PC-3 (cell line): Measurements from ENCODE around the gene PPP1R1B. TPM values are rescaled to one million over a fixed set of nuclear protein-coding genes. Genes with fewer than 3 reads are reported as not detected.
A peak's percentile ranks its signal among the peaks of the same experiment; 100 is the strongest.

ENCODE experiments used
- ATAC-seq: fragments of 200-7000 bp; cut with Tn5 transposase; 2 replicates; pipeline ENCODE4 v1.9.1; 2020; ENCODE audit warnings: mild to moderate bottlenecking, moderate library complexity
- BruUV-seq: library from RNA; stranded (reverse); fragments of 400-500 nt; replicated peaks from 2 replicates; lab custom pipeline; 2021; lab: Mats Ljungman, UMichigan
- CTCF ChIA-PET: fragments of 300-600 bp; sonication (Branson Sonifier 250); formaldehyde crosslinking; loops from one replicate; lab custom pipeline; 2022; ENCODE audit warnings: antibody characterized with exemption; lab: Charles Lee
- POLR2A ChIA-PET: fragments of 300-600 bp; sonication (Branson Sonifier 250); formaldehyde crosslinking; loops from one replicate; lab custom pipeline; 2022; ENCODE audit warnings: antibody characterized with exemption; ENCODE audit not compliant: unreplicated experiment; lab: Charles Lee
- DNase-seq: peaks from one replicate; pipeline ENCODE4 v3.0.0-alpha.2; 2015
- H2AFZ ChIP-seq: fragments of 300-600 bp; sonication (generic); 2 replicates; pipeline ENCODE4 v1.6.0; 2016; ENCODE audit warnings: antibody characterized with exemption, low read length
- H3F3A ChIP-seq: fragments of 300-600 bp; sonication (generic); one replicate; pipeline ENCODE4 v1.6.0; 2017; ENCODE audit warnings: antibody characterized with exemption, low read length, control low read depth, mild to moderate bottlenecking; ENCODE audit not compliant: unreplicated experiment
- H3K27ac ChIP-seq: fragments of 300-600 bp; sonication (generic); 2 replicates; pipeline ENCODE4 v1.5.1; 2016; ENCODE audit warnings: mild to moderate bottlenecking, low read length
- H3K27me3 ChIP-seq: fragments of 300-600 bp; sonication (generic); 2 replicates; pipeline ENCODE4 v1.6.1; 2016; ENCODE audit warnings: low read length, mixed read lengths
- H3K36me3 ChIP-seq: fragments of 300-600 bp; sonication (generic); 2 replicates; pipeline ENCODE4 v1.6.1; 2016; ENCODE audit warnings: low read depth, mixed run types, low read length, mixed read lengths
- H3K4me1 ChIP-seq: fragments of 300-600 bp; sonication (generic); 2 replicates; pipeline ENCODE4 v1.5.1; 2016; ENCODE audit warnings: low read length; ENCODE audit not compliant: insufficient read depth
- H3K4me2 ChIP-seq: fragments of 300-600 bp; sonication (generic); 2 replicates; pipeline ENCODE4 v1.6.0; 2016; ENCODE audit warnings: low read length
- H3K4me3 ChIP-seq: fragments of 300-600 bp; sonication (generic); 2 replicates; pipeline ENCODE4 v1.5.1; 2016; ENCODE audit warnings: mild to moderate bottlenecking, low read length, mixed read lengths
- H3K79me2 ChIP-seq: fragments of 300-600 bp; sonication (generic); 2 replicates; pipeline ENCODE4 v1.6.1; 2017; ENCODE audit warnings: low read length, mixed read lengths
- H3K9ac ChIP-seq: fragments of 300-600 bp; sonication (generic); 2 replicates; pipeline ENCODE4 v1.6.0; 2016; ENCODE audit warnings: mild to moderate bottlenecking, low read length
- H3K9me2 ChIP-seq: fragments of 300-600 bp; sonication (generic); replicated peaks from 2 replicates; pipeline ENCODE4 v1.6.1; 2016; ENCODE audit warnings: mixed run types, low read length, mixed read lengths
- H3K9me3 ChIP-seq: fragments of 300-600 bp; sonication (generic); 2 replicates; pipeline ENCODE4 v1.6.1; 2016; ENCODE audit warnings: low read length, mixed read lengths
- H4K20me1 ChIP-seq: fragments of 300-600 bp; sonication (generic); 2 replicates; pipeline ENCODE4 v1.6.1; 2016; ENCODE audit warnings: low read length, mixed read lengths
- EZH2 ChIP-seq: fragments of 300-600 bp; sonication (generic); IDR thresholded peaks from one replicate; pipeline ENCODE4 v1.6.1; 2017; ENCODE audit warnings: antibody characterized with exemption, mild to moderate bottlenecking, low read length; ENCODE audit not compliant: unreplicated experiment
- EZH2phosphoT487 ChIP-seq: fragments of 300-600 bp; sonication (generic); IDR thresholded peaks from 2 replicates; pipeline ENCODE4 v1.6.1; 2018; ENCODE audit warnings: mild to moderate bottlenecking, antibody characterized with exemption, low read length, borderline replicate concordance
- intact Hi-C: fragments of 100-400 bp; cut with micrococcal nuclease; formaldehyde crosslinking; loops from 2 replicates; pipeline ENCODE4 v1.9.0; 2023
- total RNA-seq: library from RNA; depleted of rRNA; stranded (reverse); fragments of >200 nt; gene quantifications from 2 replicates; pipeline ENCODE4 v1.2.3, GENCODE V29; 2014
- TF ChIP-seq, protein P1 (sequence below): fragments of 300-600 bp; sonication (generic); conservative IDR thresholded peaks from 2 replicates; pipeline ENCODE4 v1.5.1; 2017; ENCODE audit warnings: antibody characterized with exemption, low read depth, mild to moderate bottlenecking, low read length

PPP1R1B gene
- total RNA-seq, 1 experiment from 2014 or later = 3.1 TPM

DNA sequence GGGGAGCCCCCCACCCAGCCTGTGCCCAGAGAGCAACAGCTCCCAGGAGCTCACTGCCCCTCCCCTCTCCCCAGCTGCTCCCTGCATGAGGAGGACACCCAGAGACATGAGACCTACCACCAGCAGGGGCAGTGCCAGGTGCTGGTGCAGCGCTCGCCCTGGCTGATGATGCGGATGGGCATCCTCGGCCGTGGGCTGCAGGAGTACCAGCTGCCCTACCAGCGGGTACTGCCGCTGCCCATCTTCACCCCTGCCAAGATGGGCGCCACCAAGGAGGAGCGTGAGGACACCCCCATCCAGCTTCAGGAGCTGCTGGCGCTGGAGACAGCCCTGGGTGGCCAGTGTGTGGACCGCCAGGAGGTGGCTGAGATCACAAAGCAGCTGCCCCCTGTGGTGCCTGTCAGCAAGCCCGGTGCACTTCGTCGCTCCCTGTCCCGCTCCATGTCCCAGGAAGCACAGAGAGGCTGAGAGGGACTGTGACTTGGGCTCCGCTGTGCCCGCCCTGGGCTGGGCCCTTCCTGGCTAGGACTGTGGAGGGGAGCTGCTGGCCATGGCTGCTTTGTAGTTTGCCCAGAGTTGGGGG lies 39.0 kb downstream of the PPP1R1B start:
- ChIA-PET POLR2A (interaction anchor here (0.6 kb wide), 1 partner anchor 683 kb away, joined by 4 read pairs; no protein-coding TSS in a partner anchor), CTCF (interaction anchor here (0.6 to 1.1 kb wide), 3 partner anchors 10 to 34 kb away, joined by 3 read pairs; partner anchors contain the start of gene ERBB2)
- intact Hi-C loops = no loop called here
- Histone ChIP-seq H4K20me1 (no peaks in the 10 kb centered on the region), H3K36me3 (no peaks in the 10 kb centered on the region), H3K9me2 (no peaks in the 10 kb centered on the region), H3K27ac (no peak overlapping the region), H3K9me3 (no peaks in the 10 kb centered on the region), H2AFZ (no peak overlapping the region), H3K79me2 (no peaks in the 10 kb centered on the region), H3K4me3 (no peak overlapping the region), H3K27me3 (no peaks in the 10 kb centered on the region), H3K4me1 (peaks cover 4% of the 10 kb centered on the region; the same call in 1 of the 2 replicates), H3K9ac (no peak overlapping the region), H3F3A (no peaks in the 10 kb centered on the region), H3K4me2 (no peak overlapping the region)
- no TSS peak for BruUV-seq
- ATAC-seq = peak; percentile 82
- TF ChIP-seq EZH2phosphoT487 = no peak
- no peak for TF ChIP-seq EZH2
- TF ChIP-seq, protein P1, sequence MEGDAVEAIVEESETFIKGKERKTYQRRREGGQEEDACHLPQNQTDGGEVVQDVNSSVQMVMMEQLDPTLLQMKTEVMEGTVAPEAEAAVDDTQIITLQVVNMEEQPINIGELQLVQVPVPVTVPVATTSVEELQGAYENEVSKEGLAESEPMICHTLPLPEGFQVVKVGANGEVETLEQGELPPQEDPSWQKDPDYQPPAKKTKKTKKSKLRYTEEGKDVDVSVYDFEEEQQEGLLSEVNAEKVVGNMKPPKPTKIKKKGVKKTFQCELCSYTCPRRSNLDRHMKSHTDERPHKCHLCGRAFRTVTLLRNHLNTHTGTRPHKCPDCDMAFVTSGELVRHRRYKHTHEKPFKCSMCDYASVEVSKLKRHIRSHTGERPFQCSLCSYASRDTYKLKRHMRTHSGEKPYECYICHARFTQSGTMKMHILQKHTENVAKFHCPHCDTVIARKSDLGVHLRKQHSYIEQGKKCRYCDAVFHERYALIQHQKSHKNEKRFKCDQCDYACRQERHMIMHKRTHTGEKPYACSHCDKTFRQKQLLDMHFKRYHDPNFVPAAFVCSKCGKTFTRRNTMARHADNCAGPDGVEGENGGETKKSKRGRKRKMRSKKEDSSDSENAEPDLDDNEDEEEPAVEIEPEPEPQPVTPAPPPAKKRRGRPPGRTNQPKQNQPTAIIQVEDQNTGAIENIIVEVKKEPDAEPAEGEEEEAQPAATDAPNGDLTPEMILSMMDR = peak; percentile 52; the same call in 1 of the 2 replicates
- DNase-seq = peak; percentile 50

DNA sequence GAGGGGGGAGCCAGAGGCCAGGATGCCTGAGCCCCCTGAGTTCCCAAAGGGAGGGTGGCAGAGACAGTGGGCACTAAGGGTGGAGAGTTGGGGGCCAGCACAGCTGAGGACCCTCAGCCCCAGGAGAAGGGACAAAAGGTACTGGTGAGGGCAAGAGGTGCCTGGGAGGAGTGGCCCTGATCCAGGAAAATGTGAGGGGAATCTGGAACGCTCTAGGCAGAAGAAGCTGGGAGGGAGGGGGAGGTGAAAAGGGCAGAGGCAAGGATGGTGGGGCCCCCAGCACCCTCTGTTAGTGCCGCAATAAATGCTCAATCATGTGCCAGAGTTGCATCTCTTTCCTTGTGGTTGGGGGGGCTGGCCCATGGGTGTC lies 39.5 kb downstream of the PPP1R1B start:
- peaks cover 4% of the 10 kb centered on the region; the same call in 1 of the 2 replicates for H3K4me1 ChIP-seq
- POLR2A ChIA-PET = no interaction called here
- CTCF ChIA-PET = interaction anchor here (1.1 to 1.5 kb wide), 2 partner anchors 34 to 45 kb away, joined by 3 to 4 read pairs; partner anchors contain the start of gene ERBB2

More for the DNA sequence above, 39.5 kb downstream of the PPP1R1B start:
- Histone ChIP-seq H3K27me3 (no peaks in the 10 kb centered on the region), H2AFZ (no peak overlapping the region), H4K20me1 (no peaks in the 10 kb centered on the region), H3K4me3 (no peak overlapping the region), H3K27ac (no peak overlapping the region), H3K79me2 (no peaks in the 10 kb centered on the region), H3K4me2 (no peak overlapping the region), H3K36me3 (no peaks in the 10 kb centered on the region), H3F3A (no peaks in the 10 kb centered on the region), H3K9me2 (no peaks in the 10 kb centered on the region), H3K9ac (no peak overlapping the region), H3K9me3 (no peaks in the 10 kb centered on the region)
- TF ChIP-seq, protein P1 = no peak
- TF ChIP-seq EZH2 (no peak), EZH2phosphoT487 (no peak)
- ATAC-seq = no peak
- intact Hi-C loops = no loop called here
- no TSS peak for BruUV-seq
- no peak for DNase-seq
